ENCODE measurements around the gene TLN1. TPM values are rescaled to one million over a fixed set of nuclear protein-coding genes. Genes with fewer than 3 reads are reported as not detected.
A peak's percentile ranks its signal among the peaks of the same experiment; 100 is the strongest.

TLN1 gene
- total and polyA plus RNA-seq, 10 of the 15 experiments (the other 5 are each of a cell fraction or from before 2014, with no cell fraction given), result 11.6 to 305 (median 71.9) TPM

GRCh38 chr9:35729700-35730485, 2.1 kb downstream of the TLN1 start:
- Histone ChIP-seq H3K9me3 (replicated peaks; ENCODE audit: control insufficient read depth, insufficient read depth, low read length) (no peaks in the 10 kb centered on the region), H3K4me2 (ENCODE audit: control insufficient read depth, insufficient read depth) (peak overlapping the region; percentile 99), H3K9ac (ENCODE audit: control insufficient read depth, insufficient read depth, low read length) (peak overlapping the region; percentile 90), H4K20me1 (ENCODE audit: control insufficient read depth, insufficient read depth) (no peaks in the 10 kb centered on the region), H3K36me3 (ENCODE audit: control insufficient read depth in 2 of 2, insufficient read depth in 2 of 2, low read length in 1 of 2) (peaks cover 8% of the 10 kb centered on the region in 2 experiments; a peak in 3 of 4 replicates), H2AFZ (ENCODE audit: control insufficient read depth, low read depth, low read length) (no peak overlapping the region), H3K4me1 (ENCODE audit: control insufficient read depth, insufficient read depth, low read length) (peaks cover 23% of the 10 kb centered on the region), H3K79me2 (ENCODE audit: control insufficient read depth, insufficient read depth, low read length) (peaks cover 76% of the 10 kb centered on the region), H3K27me3 (replicated peaks in 1 of 2; ENCODE audit: control insufficient read depth in 2 of 2, insufficient read depth in 2 of 2, low read length in 1 of 2) (no peaks in the 10 kb centered on the region), H3K4me3 (peak overlapping the region; percentile 93), H3K27ac (ENCODE audit: control insufficient read depth, insufficient read depth) (peak overlapping the region; percentile 92)
- DNase-seq (ENCODE audit: low read depth, low spot score) (no peak), ATAC-seq (no peak), FAIRE-seq (no peak)
- ChIA-PET POLR2A (interaction anchor here (0.7 to 8.1 kb wide), 12 partner anchors 11 to 125 kb away, joined by 3 to 163 read pairs (median 13); partner anchors contain the start of genes ARHGEF39, CCDC107, GBA2 and RGP1), CTCF (interaction anchor here (0.6 to 9.5 kb wide), 20 partner anchors 9 to 152 kb away, joined by 3 to 183 read pairs (median 12); partner anchors contain the start of genes ARHGEF39, CCDC107, GBA2 and HINT2), SMC1A (ENCODE audit: uncharacterized antibody, unreplicated experiment) (interaction anchor here (0.6 to 8.0 kb wide), 14 partner anchors 12 to 117 kb away, joined by 3 to 145 read pairs (median 7); partner anchors contain the start of genes ARHGEF39, CCDC107, CD72 and GBA2), RAD21 (ENCODE audit: unreplicated experiment) (interaction anchor here (0.5 to 8.6 kb wide), 10 partner anchors 18 to 634 kb away, joined by 3 to 133 read pairs (median 14); partner anchors contain the start of genes CCDC107, CD72, GBA2 and HINT2)
- intact Hi-C loops (cut with micrococcal nuclease; ENCODE audit: unreplicated experiment), result loop anchor here (1.0 to 10.0 kb wide), 4 partner anchors 34 to 655 kb away; partner anchors contain the start of genes ATOSB, CCDC107, FANCG and RMRP
- 10% methylated on average over 6 of the region's 6 CpGs for WGBS (ENCODE audit: insufficient coverage, insufficient replicate concordance, low lambda C conversion rate, missing lambda C conversion rate)
- in situ Hi-C loops (cut with MboI), result loop anchor here (5.0 to 10.0 kb wide), 2 partner anchors 123 to 625 kb away; partner anchors contain the start of genes STOML2 and TESK1
- BruUV-seq (replicated peaks), result no TSS peak
- TF ChIP-seq, protein P1, sequence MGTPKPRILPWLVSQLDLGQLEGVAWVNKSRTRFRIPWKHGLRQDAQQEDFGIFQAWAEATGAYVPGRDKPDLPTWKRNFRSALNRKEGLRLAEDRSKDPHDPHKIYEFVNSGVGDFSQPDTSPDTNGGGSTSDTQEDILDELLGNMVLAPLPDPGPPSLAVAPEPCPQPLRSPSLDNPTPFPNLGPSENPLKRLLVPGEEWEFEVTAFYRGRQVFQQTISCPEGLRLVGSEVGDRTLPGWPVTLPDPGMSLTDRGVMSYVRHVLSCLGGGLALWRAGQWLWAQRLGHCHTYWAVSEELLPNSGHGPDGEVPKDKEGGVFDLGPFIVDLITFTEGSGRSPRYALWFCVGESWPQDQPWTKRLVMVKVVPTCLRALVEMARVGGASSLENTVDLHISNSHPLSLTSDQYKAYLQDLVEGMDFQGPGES (IDR thresholded peaks at IDR 0.05), result no peak
- TF ChIP-seq IRF4 (IDR thresholded peaks at IDR 0.05; ENCODE audit: low read depth, low read length) (peak; percentile 56; the same call in 1 of the 2 replicates), TARDBP (IDR thresholded peaks at IDR 0.05; ENCODE audit: borderline replicate concordance) (no peak), IKZF1 (conservative IDR thresholded peaks at IDR 0.05) (peak; percentile 81), CHD2 (IDR thresholded peaks at IDR 0.05; ENCODE audit: borderline replicate concordance, low read depth, low read length) (0 out of 2 replicates have a peak, but pooled peaks have one; percentile 13), BMI1 (IDR thresholded peaks at IDR 0.05; ENCODE audit: borderline replicate concordance) (no peak), MXI1 (IDR thresholded peaks at IDR 0.05; ENCODE audit: low read depth, low read length) (0 out of 2 replicates have a peak, but pooled peaks have one; percentile 2), USF1 (IDR thresholded peaks at IDR 0.05; ENCODE audit: borderline replicate concordance, extremely low read length, insufficient read depth, low read depth, low read length) (no peak), MTA2 (IDR thresholded peaks at IDR 0.05; ENCODE audit: low read depth) (peak; percentile 8; the same call in 1 of the 2 replicates), ATF7 (IDR thresholded peaks at IDR 0.05; ENCODE audit: low read depth) (0 out of 2 replicates have a peak, but pooled peaks have one; percentile 47), CBFB (IDR thresholded peaks at IDR 0.05; ENCODE audit: low read depth) (peak; percentile 85; the same call in 1 of the 2 replicates), PAX5 (IDR thresholded peaks at IDR 0.05; ENCODE audit: borderline replicate concordance, low read depth, low read length) (peak; percentile 25; the same call in 1 of the 2 replicates), POLR2A (IDR thresholded peaks at IDR 0.05; ENCODE audit: low read depth, low read length) (peak; percentile 29; the same call in 1 of the 2 replicates), POLR2AphosphoS2 (IDR thresholded peaks at IDR 0.05; ENCODE audit: low read depth, low read length) (no peak), SMC3 (IDR thresholded peaks at IDR 0.05; ENCODE audit: borderline replicate concordance, low read length) (no peak), CTCF (IDR thresholded peaks at IDR 0.05 in 2 of 3, conservative IDR thresholded peaks at IDR 0.05 in 1 of 3; ENCODE audit: control insufficient read depth in 2 of 3, extremely low read depth in 1 of 3, insufficient read depth in 1 of 3, low read depth in 3 of 3, low read length in 3 of 3) (peak; percentile 53 to 59 (median 53))
- TF ChIP-seq, protein P2, sequence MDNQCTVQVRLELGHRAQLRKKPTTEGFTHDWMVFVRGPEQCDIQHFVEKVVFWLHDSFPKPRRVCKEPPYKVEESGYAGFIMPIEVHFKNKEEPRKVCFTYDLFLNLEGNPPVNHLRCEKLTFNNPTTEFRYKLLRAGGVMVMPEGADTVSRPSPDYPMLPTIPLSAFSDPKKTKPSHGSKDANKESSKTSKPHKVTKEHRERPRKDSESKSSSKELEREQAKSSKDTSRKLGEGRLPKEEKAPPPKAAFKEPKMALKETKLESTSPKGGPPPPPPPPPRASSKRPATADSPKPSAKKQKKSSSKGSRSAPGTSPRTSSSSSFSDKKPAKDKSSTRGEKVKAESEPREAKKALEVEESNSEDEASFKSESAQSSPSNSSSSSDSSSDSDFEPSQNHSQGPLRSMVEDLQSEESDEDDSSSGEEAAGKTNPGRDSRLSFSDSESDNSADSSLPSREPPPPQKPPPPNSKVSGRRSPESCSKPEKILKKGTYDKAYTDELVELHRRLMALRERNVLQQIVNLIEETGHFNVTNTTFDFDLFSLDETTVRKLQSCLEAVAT (IDR thresholded peaks at IDR 0.05), result peak; percentile 97
